ENCODE data around the gene UBAC1.

UBAC1 gene

GRCh38 chr9:135993765-135994500 lies 32.8 kb upstream of the UBAC1 start:
- no peak for DNase-seq

- no peak for DNase-seq
Observed at GRCh38 chr9:135993409-135993742, 32.2 kb upstream of the UBAC1 start.

GRCh38 chr9:135992486-135993408 lies 31.6 kb upstream of the UBAC1 start:
- no peak for DNase-seq

GRCh38 chr9:135991771-135992170 lies 30.6 kb upstream of the UBAC1 start:
- DNase-seq: no peak

GRCh38 chr9:135990468-135991429 lies 29.6 kb upstream of the UBAC1 start:
- DNase-seq: peak; percentile 29

GRCh38 chr9:135989722-135990467 lies 28.7 kb upstream of the UBAC1 start:
- DNase-seq: no peak

- no peak for DNase-seq
Observed at GRCh38 chr9:135989157-135989556, 28.0 kb upstream of the UBAC1 start.

GRCh38 chr9:135988493-135988892 lies 27.3 kb upstream of the UBAC1 start:
- no peak for DNase-seq

- DNase-seq: no peak
Observed at GRCh38 chr9:135987838-135988404, 26.7 kb upstream of the UBAC1 start.

GRCh38 chr9:135986605-135987004 lies 25.4 kb upstream of the UBAC1 start:
- no peak for DNase-seq

- no peak for DNase-seq
Observed at GRCh38 chr9:135985889-135986288, 24.7 kb upstream of the UBAC1 start.

GRCh38 chr9:135985459-135985774 lies 24.2 kb upstream of the UBAC1 start:
- no peak for DNase-seq

- DNase-seq: no peak
Observed at GRCh38 chr9:135984072-135984710, 23.0 kb upstream of the UBAC1 start.

- DNase-seq: no peak
Observed at GRCh38 chr9:135983208-135984071, 22.3 kb upstream of the UBAC1 start.

- DNase-seq: no peak
Observed at GRCh38 chr9:135982499-135983207, 21.5 kb upstream of the UBAC1 start.

- no peak for DNase-seq
Observed at GRCh38 chr9:135980926-135981630, 19.9 kb upstream of the UBAC1 start.

GRCh38 chr9:135979547-135980166 lies 18.5 kb upstream of the UBAC1 start:
- no peak for DNase-seq

- DNase-seq: no peak
Observed at GRCh38 chr9:135978642-135979546, 17.7 kb upstream of the UBAC1 start.

Measured in activated T-cell treated with anti-CD3 and anti-CD28 coated beads for 4 hours (primary cell).